Occipital lobe (tissue), 2 donors: Measurements from ENCODE around the gene PRXL2B. TPM values are rescaled to one million over a fixed set of nuclear protein-coding genes. Genes with fewer than 3 reads are reported as not detected.

Experiments
- DNase-seq: peaks from one replicate; lab custom pipeline; 2025; lab: John Stamatoyannopoulos, UW
- total RNA-seq: library from RNA; depleted of rRNA; stranded (reverse); fragments of >200 nt; gene quantifications from one replicate; pipeline ENCODE4 v1.2.3, GENCODE V29; 2014

PRXL2B gene
- total RNA-seq, 1 donor from 2014 or later, result 11.9 TPM

DNA sequence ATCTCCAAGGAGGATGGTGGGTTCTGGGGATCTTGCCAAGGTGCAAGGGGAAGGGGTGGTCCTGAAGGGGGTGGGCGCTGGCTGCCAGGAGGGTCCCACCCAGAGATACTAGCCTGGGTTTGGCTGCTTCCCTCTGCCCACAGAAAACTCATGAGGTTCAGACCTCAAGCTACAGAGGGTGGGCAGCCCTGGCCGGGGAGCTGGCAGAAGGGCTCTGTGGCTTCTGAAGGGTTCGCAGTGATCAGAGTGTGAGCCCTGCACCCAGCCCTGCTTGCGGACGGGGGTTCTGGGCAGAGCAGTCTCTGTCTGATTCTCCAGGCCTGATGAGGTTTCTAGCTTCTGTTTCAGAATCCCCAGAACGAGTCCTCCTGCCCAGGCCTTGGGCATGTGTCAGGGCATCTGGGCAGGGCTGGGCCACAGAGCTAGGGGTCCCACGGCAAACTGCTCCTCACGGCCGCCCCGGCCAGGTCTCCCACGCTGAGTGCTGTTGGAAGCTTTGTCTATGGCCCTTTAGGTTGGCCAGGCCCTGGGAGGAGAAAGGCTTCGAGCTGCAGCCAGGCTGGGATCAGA is 46.9 kb downstream of the PRXL2B start:
- DNase-seq, result no peak

GRCh38 chr1:2633936-2634491 is 47.4 kb downstream of the PRXL2B start:
- DNase-seq, result no peak

- DNase-seq, result no peak
These were observed 48.9 kb downstream of the PRXL2B start for GRCh38 chr1:2635361-2636010.

DNA sequence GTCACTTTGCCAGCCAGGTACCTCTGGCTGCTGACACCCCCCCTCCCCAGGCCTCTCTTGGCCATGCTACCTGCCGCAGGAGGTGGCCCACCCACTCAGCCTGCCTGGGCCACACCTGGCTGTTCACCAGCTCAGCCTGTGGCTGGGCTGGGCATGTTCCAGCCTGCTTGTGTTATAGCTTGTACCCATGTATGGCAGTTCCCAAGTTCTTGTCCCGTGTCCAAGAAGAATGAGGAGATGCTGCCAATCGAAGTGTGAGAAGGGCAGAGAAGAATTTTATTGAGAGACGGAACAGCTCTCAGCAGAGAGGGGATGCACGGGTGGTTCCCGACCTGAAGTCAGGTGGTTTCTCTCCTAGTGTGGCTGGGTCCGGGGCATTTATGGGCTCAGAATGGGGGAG is 50.2 kb downstream of the PRXL2B start:
- DNase-seq, result no peak

- no peak for DNase-seq
These were observed 51.0 kb downstream of the PRXL2B start for GRCh38 chr1:2637442-2638145.

GRCh38 chr1:2638466-2639115 is 52.0 kb downstream of the PRXL2B start:
- DNase-seq, result no peak

GRCh38 chr1:2639203-2639602 is 52.6 kb downstream of the PRXL2B start:
- no peak for DNase-seq

DNA sequence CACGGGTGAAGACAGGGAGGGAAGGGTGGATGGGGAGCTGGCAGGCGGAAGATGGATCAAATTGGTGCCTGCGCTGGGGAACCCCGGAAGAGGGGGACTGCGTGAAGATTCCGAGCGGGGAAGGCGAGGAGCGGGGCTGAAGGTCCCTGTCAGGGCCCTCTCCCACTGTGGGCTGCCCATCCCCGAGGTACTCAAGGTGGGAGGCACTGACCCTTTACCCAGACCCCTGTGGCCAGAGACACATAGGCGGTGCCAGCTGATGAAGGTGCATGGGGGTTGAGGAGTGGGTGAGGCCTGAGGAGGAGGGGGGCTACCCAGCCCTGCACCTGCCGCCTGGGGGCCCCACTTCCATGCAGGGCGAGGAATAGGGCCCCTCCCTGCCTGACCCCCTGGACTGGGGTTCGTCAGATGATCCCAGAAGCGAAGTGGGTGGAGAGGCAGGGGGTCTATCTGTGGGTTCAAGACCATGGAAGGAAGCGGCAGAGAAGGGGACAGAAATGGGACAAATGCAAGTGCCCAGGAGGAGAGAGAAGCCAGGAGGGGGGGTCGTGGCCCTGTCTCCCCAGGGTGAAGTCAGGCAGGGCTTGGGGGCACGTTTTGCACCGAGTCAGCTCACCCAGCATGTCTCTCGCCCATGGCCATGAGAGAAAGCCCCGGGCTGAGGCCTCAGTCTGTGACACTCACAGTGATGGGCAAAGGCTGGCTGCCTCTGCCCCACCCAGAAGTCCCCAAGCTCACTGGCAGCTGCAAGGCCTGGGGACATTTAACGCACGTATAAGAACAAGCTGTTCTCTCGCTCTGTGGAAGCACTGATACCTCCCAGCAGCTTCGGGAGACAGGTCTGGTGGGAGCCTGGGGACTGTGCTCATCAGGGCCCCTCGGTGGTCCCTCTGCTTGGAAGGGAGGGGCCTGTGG is 53.3 kb downstream of the PRXL2B start:
- DNase-seq, result no peak

DNA sequence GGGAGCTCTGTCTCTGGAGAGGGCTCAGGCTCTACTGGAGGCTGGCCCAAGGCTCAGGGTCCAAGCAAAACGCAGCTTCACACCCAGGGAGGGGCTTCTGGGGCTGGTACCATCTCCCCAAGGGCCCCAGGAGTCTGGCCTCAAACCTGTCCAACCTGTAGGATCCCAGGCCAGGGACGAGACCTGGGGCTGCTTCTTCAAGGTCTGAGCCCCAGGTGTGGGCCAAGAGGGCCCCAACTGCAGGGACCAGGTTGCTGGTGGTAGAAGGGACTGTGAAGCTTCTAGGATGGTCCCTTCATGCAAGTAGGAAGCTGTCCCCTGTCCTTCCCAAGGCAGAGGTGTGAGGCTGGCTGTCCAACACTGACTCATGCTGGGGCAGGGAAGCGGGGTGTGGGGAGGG is 54.0 kb downstream of the PRXL2B start:
- no peak for DNase-seq

Other genes with a start within 250 kb of the PRXL2B start
- gene MORN1, start 195.2 kb upstream of the PRXL2B start, total RNA-seq, result 13.1 TPM
- 34.5 TPM for gene RER1, start 194.9 kb upstream of the PRXL2B start, total RNA-seq
- 21.2 TPM for gene PEX10, start 174.2 kb upstream of the PRXL2B start, total RNA-seq
- gene PLCH2, start 110.5 kb upstream of the PRXL2B start, total RNA-seq, result 4.2 TPM
- gene PANK4, start 60.2 kb upstream of the PRXL2B start, total RNA-seq, result 26.0 TPM
- 25.4 TPM for gene HES5, start 56.5 kb upstream of the PRXL2B start, total RNA-seq
- 2.0 TPM for gene TNFRSF14, start 30.4 kb upstream of the PRXL2B start, total RNA-seq
- 3.7 TPM for gene MMEL1, start 46.2 kb downstream of the PRXL2B start, total RNA-seq
- 0.16 TPM for gene TTC34, start 214.9 kb downstream of the PRXL2B start, total RNA-seq